NCI-H2029 treated with DMSO at 0.1 percent for 48 hours (cell line): ENCODE measurements around the gene KRTAP3-1.
"Not testable (repeated sequence)": the region's sequence is repeated elsewhere in the genome, so short reads cannot be mapped to it uniquely, and the experiment has no call there.

Source experiments
- DNase-seq: peaks from one replicate; lab custom pipeline; 2025; lab: John Stamatoyannopoulos, UW

The KRTAP3-1 gene

GRCh38 chr17:41015454-41015853 lies 6.5 kb upstream of the KRTAP3-1 start:
- no peak for DNase-seq

GRCh38 chr17:41013606-41014005 lies 4.7 kb upstream of the KRTAP3-1 start:
- no peak for DNase-seq

GRCh38 chr17:41013181-41013580 lies 4.3 kb upstream of the KRTAP3-1 start:
- DNase-seq = no peak

GRCh38 chr17:41012326-41013120 lies 3.6 kb upstream of the KRTAP3-1 start:
- DNase-seq = peak; percentile 60

DNA sequence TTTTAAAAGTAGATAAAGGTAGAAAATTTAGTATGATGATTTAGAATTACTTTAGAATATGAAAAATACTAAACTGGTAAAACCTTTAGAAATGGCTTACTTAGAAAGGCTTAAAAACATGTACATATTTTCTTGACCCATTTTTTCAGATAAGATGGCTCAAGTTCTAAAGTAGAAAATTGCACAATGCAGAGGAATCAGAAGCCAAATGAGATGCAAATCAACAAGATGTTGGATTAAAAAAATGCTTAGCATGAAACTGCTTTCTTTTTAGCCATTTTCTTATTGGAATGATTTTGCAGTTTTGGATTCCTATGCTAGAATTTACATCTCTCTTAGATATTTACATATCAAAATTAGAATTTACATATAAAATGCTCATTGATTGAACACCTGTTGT lies 1.5 kb upstream of the KRTAP3-1 start:
- DNase-seq = no peak

- DNase-seq = no peak
Observed at GRCh38 chr17:41009936-41010335, 1.0 kb upstream of the KRTAP3-1 start.

DNA sequence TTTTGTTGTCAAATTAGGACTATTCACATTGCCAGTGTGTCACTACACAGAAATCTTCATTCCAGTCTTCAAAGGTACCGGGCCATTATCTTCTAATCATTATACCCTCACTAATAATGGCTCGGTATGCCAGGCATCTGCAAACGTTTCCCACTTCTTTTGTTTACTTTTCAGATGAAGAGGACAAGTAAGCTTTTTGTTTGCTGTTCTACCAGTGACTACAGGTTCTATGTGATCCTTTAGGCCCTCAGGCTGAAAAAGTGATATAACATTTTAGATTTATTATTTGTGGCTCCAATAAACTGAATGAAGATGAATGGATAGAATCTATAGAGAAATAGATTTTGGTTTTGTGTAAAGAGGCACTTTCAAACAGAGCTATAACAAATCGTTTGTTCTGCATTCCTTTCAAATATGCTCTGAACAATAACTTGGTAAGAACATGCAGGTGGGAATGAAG lies 403 bp upstream of the KRTAP3-1 start:
- peak; percentile 36 for DNase-seq

- peak; percentile 29 for DNase-seq
Observed at GRCh38 chr17:41004397-41004796, 4.5 kb downstream of the KRTAP3-1 start.

DNA sequence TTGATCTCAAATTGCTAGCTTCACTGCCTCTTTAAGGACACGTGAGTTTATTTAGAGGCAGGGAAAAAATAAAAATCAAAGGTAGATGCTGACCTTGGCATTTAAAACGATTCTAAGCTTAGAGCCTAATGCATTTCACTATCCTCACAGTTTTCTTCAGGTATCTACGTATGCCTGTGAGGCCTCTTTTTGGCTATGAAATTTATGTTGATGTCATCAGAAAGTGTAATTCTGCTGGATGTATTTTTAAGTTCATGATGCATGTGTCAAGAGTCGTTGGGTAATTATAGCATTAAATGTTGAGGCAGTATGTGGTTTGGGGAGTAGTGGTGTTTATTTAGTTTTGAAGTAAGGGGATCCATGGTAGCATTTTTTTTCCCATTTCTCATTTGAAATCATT lies 5.0 kb downstream of the KRTAP3-1 start:
- DNase-seq = no peak

DNA sequence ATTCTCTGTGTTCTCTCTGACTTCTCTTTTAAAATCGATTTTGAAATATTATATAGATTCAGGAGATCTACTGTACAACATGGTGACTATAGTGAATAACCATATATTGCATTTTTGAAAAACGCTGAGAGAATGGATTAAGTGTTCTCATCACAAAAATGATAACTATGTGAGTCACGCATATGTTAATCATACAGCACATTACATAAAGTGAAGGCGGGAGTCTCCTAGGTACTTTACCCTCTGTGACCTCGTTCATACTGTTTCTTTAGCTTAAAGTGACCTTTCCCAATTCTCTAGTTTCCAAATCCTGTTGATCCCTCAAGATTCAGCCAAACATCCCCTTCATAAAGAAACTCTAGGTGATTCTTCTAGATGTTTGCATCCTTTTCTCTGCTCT lies 6.1 kb downstream of the KRTAP3-1 start:
- DNase-seq = no peak

DNA sequence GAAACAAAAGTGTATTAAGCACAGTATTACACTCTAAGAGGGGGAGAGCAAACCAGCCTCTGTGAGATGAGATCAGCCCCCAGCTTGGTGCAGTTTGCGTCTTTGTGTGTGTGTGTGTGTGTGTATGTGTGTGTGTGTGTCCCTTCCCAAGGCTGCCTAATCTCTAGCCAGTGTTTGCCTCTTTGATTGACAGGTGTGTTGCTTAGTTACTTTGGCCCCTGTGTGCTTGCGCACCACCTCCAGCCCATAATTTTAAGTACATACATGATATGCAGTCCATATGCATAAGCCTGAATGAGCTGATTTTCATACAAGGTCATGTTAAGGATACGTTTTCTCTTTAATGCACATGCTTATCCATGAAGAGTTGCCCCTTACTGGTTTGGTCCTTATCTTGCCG lies 7.1 kb downstream of the KRTAP3-1 start:
- DNase-seq = no peak

DNA sequence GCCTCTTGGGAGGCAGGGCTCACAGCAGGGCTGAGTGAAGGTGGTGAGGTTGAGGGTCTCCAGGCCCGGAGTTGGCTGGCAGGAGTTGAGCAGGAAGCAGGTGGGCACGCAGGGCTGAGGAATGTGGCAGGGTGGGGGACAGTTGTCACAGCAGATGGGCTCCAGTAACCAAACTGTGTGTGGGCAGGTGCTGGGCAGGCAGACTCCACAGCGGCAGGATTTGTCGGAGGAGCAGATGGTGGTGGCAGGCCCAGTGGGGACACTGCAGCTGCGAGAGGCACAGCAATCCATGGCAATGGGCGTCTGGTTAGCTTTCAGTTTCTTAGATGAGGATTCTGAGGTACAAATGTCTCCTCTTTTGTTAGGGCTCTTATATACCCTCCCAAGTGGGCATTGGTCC lies 9.4 kb downstream of the KRTAP3-1 start, which contains the start of gene KRTAP3-2:
Gene KRTAP3-2 (minus strand): TSS at position 344 of the 400 bp plus-strand sequence. CDS start 53 bp downstream, at position 291.
- DNase-seq = not testable (repeated sequence)

GRCh38 chr17:40997361-40997760 lies 11.6 kb downstream of the KRTAP3-1 start:
- no peak for DNase-seq

DNA sequence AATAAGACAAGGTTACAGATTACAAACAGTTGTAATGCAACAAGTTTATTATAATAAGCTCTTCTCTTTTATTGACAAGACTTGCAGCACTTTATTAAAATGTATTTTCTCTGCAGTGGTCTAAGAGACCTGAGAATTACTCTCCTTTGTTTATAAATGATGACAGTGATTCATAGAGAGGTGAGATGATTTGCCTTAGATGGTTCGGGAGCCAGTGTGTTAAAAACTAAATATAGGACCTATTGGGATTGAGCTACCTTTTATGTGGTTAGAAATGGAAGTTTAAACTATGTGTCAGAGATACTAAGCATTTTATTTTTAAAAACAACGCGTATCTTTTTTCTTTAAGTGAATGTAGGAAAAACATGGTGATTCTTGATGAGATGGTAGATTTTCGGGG lies 12.1 kb downstream of the KRTAP3-1 start:
- no peak for DNase-seq

DNA sequence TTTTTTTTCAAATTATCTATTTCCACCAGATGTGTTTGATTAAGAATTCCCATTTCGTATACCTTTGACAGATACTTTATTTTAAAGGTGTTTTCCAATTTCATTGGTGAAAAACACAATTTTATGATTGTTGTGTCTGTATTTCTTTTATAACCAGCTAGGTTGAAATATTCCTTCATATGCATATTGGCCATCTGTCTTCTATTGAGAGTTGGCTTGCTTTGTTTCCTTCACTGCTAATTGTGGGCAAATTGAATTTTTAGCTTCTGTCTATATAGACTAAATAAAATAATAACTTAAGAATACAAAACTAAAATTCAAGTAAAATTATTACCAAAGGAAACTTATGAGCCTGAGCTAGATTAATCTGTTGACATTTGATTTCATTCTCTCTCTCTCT lies 13.8 kb downstream of the KRTAP3-1 start:
- DNase-seq = no peak

- no peak for DNase-seq
Observed at GRCh38 chr17:40993839-40994238, 15.1 kb downstream of the KRTAP3-1 start, which contains the start of gene KRTAP3-3. TSS of gene KRTAP3-3 (minus strand) at chr17:40994164. CDS start at chr17:40994097, 67 bp downstream.

DNA sequence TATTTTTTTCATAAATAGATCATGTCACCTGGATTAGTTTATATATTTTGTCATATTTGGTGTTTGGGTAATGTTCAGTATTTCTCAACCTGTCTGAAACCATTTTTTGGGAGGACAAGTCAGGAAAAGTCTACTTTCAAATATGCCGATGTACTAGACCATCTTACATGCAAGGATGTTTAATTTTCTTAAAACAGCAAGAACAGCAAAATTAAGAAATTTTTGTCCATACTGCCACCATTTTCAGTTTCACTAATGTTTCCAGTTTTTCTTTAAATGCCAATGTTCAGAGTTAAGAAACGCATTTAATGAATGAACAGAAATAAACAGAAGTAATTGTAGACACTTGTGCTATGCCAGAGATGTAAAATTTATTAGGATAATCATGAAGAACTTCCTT lies 15.8 kb downstream of the KRTAP3-1 start:
- DNase-seq = no peak

DNA sequence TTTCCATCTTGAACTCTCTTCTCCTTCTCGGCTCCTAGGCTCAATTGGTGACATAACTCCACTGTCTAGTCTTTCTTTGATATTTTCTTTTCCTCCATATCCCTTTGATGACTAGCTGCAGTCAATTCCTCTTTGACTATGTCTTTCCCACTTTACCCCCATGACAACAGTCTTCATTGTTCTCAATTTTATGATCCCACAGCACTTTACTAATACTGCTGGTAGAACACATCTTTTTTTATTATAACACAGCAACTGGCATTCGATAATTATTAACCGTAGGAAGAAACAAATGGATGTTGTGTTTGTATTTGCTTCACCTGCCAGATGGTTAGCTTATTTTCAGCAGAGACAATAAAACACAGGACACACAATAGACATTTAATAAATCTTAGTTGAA lies 16.3 kb downstream of the KRTAP3-1 start:
- DNase-seq = no peak

- no peak for DNase-seq
Observed at GRCh38 chr17:40986920-40987319, 22.0 kb downstream of the KRTAP3-1 start.

DNA sequence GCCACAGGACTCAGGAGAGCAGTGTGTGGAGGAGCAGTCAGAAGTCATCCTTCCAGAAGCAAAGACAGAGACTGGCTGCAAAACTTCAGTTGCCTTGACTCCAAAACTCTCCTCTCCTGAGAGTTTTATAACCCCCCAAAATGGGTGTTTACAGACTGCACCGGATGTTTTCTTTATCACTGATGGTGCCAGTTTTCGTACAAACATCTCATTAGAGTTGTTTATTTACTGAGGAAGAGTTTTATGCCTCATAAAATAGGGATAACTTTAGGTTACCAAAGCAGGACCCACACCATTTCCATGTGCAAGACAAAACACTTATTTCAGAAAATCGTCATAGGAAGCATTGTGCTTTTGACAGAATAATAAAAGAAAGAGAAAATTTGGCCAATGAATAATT lies 24.7 kb downstream of the KRTAP3-1 start, which contains the start of gene KRT40:
Gene KRT40 (minus strand): TSS at position 101 of the 400 bp plus-strand sequence. CDS start 53 bp downstream, at position 48.
- no peak for DNase-seq

DNA sequence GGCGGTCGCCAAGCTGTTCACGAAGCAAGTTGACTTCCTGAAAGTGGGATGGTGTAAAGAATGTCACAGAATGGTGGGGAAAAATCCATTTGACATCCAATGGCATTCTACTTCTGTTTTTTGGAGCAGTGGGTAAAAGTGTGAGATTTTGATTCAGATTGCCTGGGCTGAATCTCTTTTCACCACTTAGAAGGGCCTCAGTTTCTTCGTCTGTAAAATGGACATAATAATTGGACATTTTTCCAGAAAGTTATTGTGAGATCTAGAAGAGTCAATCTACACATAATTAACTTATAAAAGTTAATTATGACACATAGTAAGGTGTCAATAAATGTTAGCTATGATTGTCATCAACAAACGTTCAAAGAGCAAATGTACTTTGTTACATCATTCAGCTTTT lies 27.8 kb downstream of the KRTAP3-1 start:
- DNase-seq = no peak

GRCh38 chr17:40980596-40980995 lies 28.3 kb downstream of the KRTAP3-1 start:
- no peak for DNase-seq

GRCh38 chr17:40980117-40980516 lies 28.8 kb downstream of the KRTAP3-1 start:
- DNase-seq = no peak
